HG03097 (cell line): ENCODE data around the gene ANLN.

Source experiments
- ATAC-seq: cut with Tn5 transposase; IDR thresholded peaks from one replicate; pipeline ENCODE4 v1.9.1; 2021; ENCODE audit not compliant: unreplicated experiment, low FRiP score

ANLN gene

GRCh38 chr7:36407636-36408550, 18.2 kb downstream of the ANLN start:
- ATAC-seq = no peak

- ATAC-seq = no peak
These were observed 18.9 kb downstream of the ANLN start for GRCh38 chr7:36408589-36408988.

GRCh38 chr7:36409180-36409579, 19.5 kb downstream of the ANLN start:
- no peak for ATAC-seq

GRCh38 chr7:36415144-36415543, 25.5 kb downstream of the ANLN start:
- no peak for ATAC-seq

GRCh38 chr7:36416251-36416650, 26.6 kb downstream of the ANLN start:
- no peak for ATAC-seq

GRCh38 chr7:36420307-36420706, 30.6 kb downstream of the ANLN start:
- no peak for ATAC-seq

GRCh38 chr7:36422072-36422471, 32.4 kb downstream of the ANLN start:
- ATAC-seq = no peak

- no peak for ATAC-seq
These were observed 34.0 kb downstream of the ANLN start for GRCh38 chr7:36423633-36424032.

- no peak for ATAC-seq
These were observed 40.5 kb downstream of the ANLN start for GRCh38 chr7:36430186-36430585.

- no peak for ATAC-seq
These were observed 41.2 kb downstream of the ANLN start for GRCh38 chr7:36430881-36431280.

GRCh38 chr7:36438211-36438610, 48.5 kb downstream of the ANLN start:
- no peak for ATAC-seq

GRCh38 chr7:36439624-36440023, 50.0 kb downstream of the ANLN start:
- no peak for ATAC-seq

GRCh38 chr7:36440880-36441279, 51.2 kb downstream of the ANLN start:
- no peak for ATAC-seq

- ATAC-seq = no peak
These were observed 51.8 kb downstream of the ANLN start for GRCh38 chr7:36441344-36442022.

GRCh38 chr7:36448781-36449379, 59.2 kb downstream of the ANLN start:
- ATAC-seq = no peak

GRCh38 chr7:36449685-36450084, 60.0 kb downstream of the ANLN start:
- ATAC-seq = no peak

- ATAC-seq = no peak
These were observed 64.1 kb downstream of the ANLN start for GRCh38 chr7:36453769-36454168.

- ATAC-seq = no peak
These were observed 66.0 kb downstream of the ANLN start for GRCh38 chr7:36455646-36456045.

GRCh38 chr7:36456138-36456537, 66.5 kb downstream of the ANLN start:
- no peak for ATAC-seq

GRCh38 chr7:36456548-36456947, 66.9 kb downstream of the ANLN start:
- no peak for ATAC-seq

- no peak for ATAC-seq
These were observed 69.7 kb downstream of the ANLN start for GRCh38 chr7:36459236-36459960.
